ENCODE results near the gene NEK11.

DNA sequence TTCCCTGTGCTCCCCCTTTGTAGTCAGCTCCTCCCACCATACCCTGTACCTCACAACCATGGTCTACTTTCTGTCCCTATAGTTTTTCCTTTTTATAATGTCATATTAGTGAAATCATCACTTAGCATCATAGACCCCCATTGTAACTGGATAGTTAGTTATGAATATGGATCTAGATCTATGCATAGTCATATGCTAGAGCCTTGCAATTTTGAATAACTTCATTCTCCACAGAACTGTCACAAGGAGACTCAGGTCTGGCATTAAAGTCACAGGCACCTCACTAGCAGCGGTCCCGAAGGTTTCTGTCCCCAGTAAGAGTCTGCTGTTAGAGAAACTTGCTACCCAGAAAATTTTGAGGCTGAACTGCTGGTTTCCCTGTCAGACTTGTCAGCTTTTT lies 252.9 kb downstream of the NEK11 start:
- TF ChIP-seq POLR2A (IDR thresholded peaks at IDR 0.05): no peak
- no peak for TF ChIP-seq CTCF (IDR thresholded peaks at IDR 0.05)

All from thyroid gland (tissue), 4 donors.